ENCODE data around the gene CTBP2. TPM values are rescaled to one million over a fixed set of nuclear protein-coding genes. Genes with fewer than 3 reads are reported as not detected.

Gene CTBP2
- total RNA-seq, 1 experiment from 2014 or later = 125 TPM

GRCh38 chr10:124987788-124988187 is 172.6 kb downstream of the CTBP2 start:
- Histone ChIP-seq H3K27me3 (ENCODE audit: control insufficient read depth, insufficient read depth, low read length) (no peaks in the 10 kb centered on the region), H3K27ac (ENCODE audit: low read length) (no peak overlapping the region), H3K36me3 (ENCODE audit: control insufficient read depth, insufficient read depth, low read length) (peaks cover 32% of the 10 kb centered on the region), H3K4me1 (ENCODE audit: control insufficient read depth, insufficient read depth, low read length) (no peaks in the 10 kb centered on the region), H3K4me3 (ENCODE audit: low read depth in 2 of 2, low read length in 2 of 2) (no peak overlapping the region), H3K9me3 (ENCODE audit: control insufficient read depth, insufficient read depth, low read depth, low read length) (no peaks in the 10 kb centered on the region)
- no TSS peak for BruUV-seq (replicated peaks)
- ATAC-seq (no peak), DNase-seq (ENCODE audit: low read depth, low spot score) (no peak)
- ChIA-PET CTCF (no interaction called here), POLR2A (no interaction called here)
- intact Hi-C loops (cut with micrococcal nuclease; ENCODE audit: unreplicated experiment) (no loop called here), in situ Hi-C loops (cut with HindIII; ENCODE audit: low pct_unique_long_range_greater_than_20kb, low sequenced_read_pairs) (no loop called here)
- TF ChIP-seq SIN3A (IDR thresholded peaks at IDR 0.05; ENCODE audit: borderline replicate concordance, insufficient read depth, low read depth, low read length) (no peak), TCF7L2 (IDR thresholded peaks at IDR 0.05; ENCODE audit: low read depth, low read length) (no peak), REST (IDR thresholded peaks at IDR 0.05; ENCODE audit: insufficient read depth in 1 of 2, low read depth in 2 of 2, low read length in 1 of 2) (no peak), CTCF (IDR thresholded peaks at IDR 0.05) (no peak), POLR2AphosphoS5 (IDR thresholded peaks at IDR 0.05; ENCODE audit: low read depth, low read length) (no peak)

GRCh38 chr10:124985162-124985561 is 175.2 kb downstream of the CTBP2 start:
- TF ChIP-seq TCF7L2 (IDR thresholded peaks at IDR 0.05; ENCODE audit: low read depth, low read length) (no peak), POLR2AphosphoS5 (IDR thresholded peaks at IDR 0.05; ENCODE audit: low read depth, low read length) (no peak), SIN3A (IDR thresholded peaks at IDR 0.05; ENCODE audit: borderline replicate concordance, insufficient read depth, low read depth, low read length) (no peak), CTCF (IDR thresholded peaks at IDR 0.05) (no peak), REST (IDR thresholded peaks at IDR 0.05; ENCODE audit: insufficient read depth in 1 of 2, low read depth in 2 of 2, low read length in 1 of 2) (no peak)
- H3K9me3 ChIP-seq (ENCODE audit: control insufficient read depth, insufficient read depth, low read depth, low read length) = no peaks in the 10 kb centered on the region
- H3K27ac ChIP-seq (ENCODE audit: low read length) = no peak overlapping the region
- ChIA-PET POLR2A (no interaction called here), CTCF (no interaction called here)
- no peaks in the 10 kb centered on the region for H3K27me3 ChIP-seq (ENCODE audit: control insufficient read depth, insufficient read depth, low read length)
- in situ Hi-C loops (cut with HindIII; ENCODE audit: low pct_unique_long_range_greater_than_20kb, low sequenced_read_pairs) = no loop called here
- peaks cover 24% of the 10 kb centered on the region for H3K36me3 ChIP-seq (ENCODE audit: control insufficient read depth, insufficient read depth, low read length)
- no peaks in the 10 kb centered on the region for H3K4me1 ChIP-seq (ENCODE audit: control insufficient read depth, insufficient read depth, low read length)
- intact Hi-C loops (cut with micrococcal nuclease; ENCODE audit: unreplicated experiment) = no loop called here
- DNase-seq (ENCODE audit: low read depth, low spot score) (no peak), ATAC-seq (no peak)
- no peak overlapping the region for H3K4me3 ChIP-seq (ENCODE audit: low read depth in 2 of 2, low read length in 2 of 2)
- BruUV-seq (replicated peaks) = no TSS peak

All from Panc1 (cell line).